Measurements from ENCODE around the gene IL23A.
"Not testable (repeated sequence)": the region's sequence is repeated elsewhere in the genome, so short reads cannot be mapped to it uniquely, and the experiment has no call there.

IL23A gene

GRCh38 chr12:56336361-56337167 is 2.1 kb upstream of the IL23A start:
- Mint-ChIP-seq H3K36me3 (ENCODE audit: low read depth) (peaks cover 26% of the 10 kb centered on the region), H3K4me1 (peaks cover 67% of the 10 kb centered on the region), H3K9me3 (no peaks in the 10 kb centered on the region), H3K27ac (peak overlapping the region; percentile 70), H3K4me3 (no peak overlapping the region), H3K27me3 (peaks cover 2% of the 10 kb centered on the region)
- ATAC-seq (no peak), DNase-seq (no peak)

GRCh38 chr12:56337753-56338251 is 882 bp upstream of the IL23A start:
- DNase-seq: peak; percentile 31
- peaks cover 60% of the 10 kb centered on the region for H3K4me1 Mint-ChIP-seq
- H3K4me3 Mint-ChIP-seq: peak overlapping the region; percentile 90
- H3K27me3 Mint-ChIP-seq: peaks cover 2% of the 10 kb centered on the region
- no peaks in the 10 kb centered on the region for H3K9me3 Mint-ChIP-seq
- H3K36me3 Mint-ChIP-seq (ENCODE audit: low read depth): peaks cover 24% of the 10 kb centered on the region
- peak overlapping the region; percentile 97 for H3K27ac Mint-ChIP-seq
- ATAC-seq: no peak

GRCh38 chr12:56339158-56339422 is 406 bp downstream of the IL23A start:
- H3K27ac Mint-ChIP-seq: peak overlapping the region; percentile 97
- peaks cover 47% of the 10 kb centered on the region for H3K4me1 Mint-ChIP-seq
- peak overlapping the region; percentile 90 for H3K4me3 Mint-ChIP-seq
- no peaks in the 10 kb centered on the region for H3K27me3 Mint-ChIP-seq
- H3K36me3 Mint-ChIP-seq (ENCODE audit: low read depth): peaks cover 23% of the 10 kb centered on the region
- H3K9me3 Mint-ChIP-seq: no peaks in the 10 kb centered on the region
- DNase-seq (no peak), ATAC-seq (no peak)

- DNase-seq: no peak
- H3K4me1 Mint-ChIP-seq: peaks cover 38% of the 10 kb centered on the region
- H3K27ac Mint-ChIP-seq: no peak overlapping the region
- H3K36me3 Mint-ChIP-seq (ENCODE audit: low read depth): peaks cover 25% of the 10 kb centered on the region
- no peak overlapping the region for H3K4me3 Mint-ChIP-seq
- ATAC-seq: no peak
- no peaks in the 10 kb centered on the region for H3K9me3 Mint-ChIP-seq
- H3K27me3 Mint-ChIP-seq: no peaks in the 10 kb centered on the region
These were observed 2.9 kb downstream of the IL23A start for GRCh38 chr12:56341616-56342015.

GRCh38 chr12:56342290-56342689 is 3.6 kb downstream of the IL23A start:
- not testable (repeated sequence) for DNase-seq, ATAC-seq, H3K4me3 Mint-ChIP-seq, H3K9me3 Mint-ChIP-seq, H3K27me3 Mint-ChIP-seq, H3K27ac Mint-ChIP-seq
- Mint-ChIP-seq H3K36me3 (ENCODE audit: low read depth) (peaks cover 30% of the 10 kb centered on the region), H3K4me1 (peaks cover 31% of the 10 kb centered on the region)

GRCh38 chr12:56346675-56347074 is 8.0 kb downstream of the IL23A start:
- Mint-ChIP-seq H3K27me3 (no peaks in the 10 kb centered on the region), H3K27ac (no peak overlapping the region), H3K4me3 (no peak overlapping the region), H3K9me3 (no peaks in the 10 kb centered on the region), H3K4me1 (no peaks in the 10 kb centered on the region), H3K36me3 (ENCODE audit: low read depth) (peaks cover 23% of the 10 kb centered on the region)
- peak; percentile 51 for ATAC-seq
- no peak for DNase-seq

- not testable (repeated sequence) for H3K27me3 Mint-ChIP-seq, H3K9me3 Mint-ChIP-seq, H3K4me1 Mint-ChIP-seq, H3K4me3 Mint-ChIP-seq, ATAC-seq, H3K27ac Mint-ChIP-seq, DNase-seq
- H3K36me3 Mint-ChIP-seq (ENCODE audit: low read depth): peaks cover 23% of the 10 kb centered on the region
These were observed 8.6 kb downstream of the IL23A start for GRCh38 chr12:56347255-56347654.

GRCh38 chr12:56348776-56349175 is 10.1 kb downstream of the IL23A start:
- Mint-ChIP-seq H3K27ac (no peak overlapping the region), H3K27me3 (no peaks in the 10 kb centered on the region), H3K36me3 (ENCODE audit: low read depth) (peaks cover 17% of the 10 kb centered on the region), H3K9me3 (no peaks in the 10 kb centered on the region), H3K4me3 (no peak overlapping the region), H3K4me1 (no peaks in the 10 kb centered on the region)
- ATAC-seq (no peak), DNase-seq (no peak)

GRCh38 chr12:56350662-56351061 is 12.0 kb downstream of the IL23A start:
- H3K4me1 Mint-ChIP-seq: no peaks in the 10 kb centered on the region
- DNase-seq: no peak
- H3K27me3 Mint-ChIP-seq: no peaks in the 10 kb centered on the region
- H3K4me3 Mint-ChIP-seq: no peak overlapping the region
- H3K36me3 Mint-ChIP-seq (ENCODE audit: low read depth): peaks cover 18% of the 10 kb centered on the region
- no peaks in the 10 kb centered on the region for H3K9me3 Mint-ChIP-seq
- no peak for ATAC-seq
- H3K27ac Mint-ChIP-seq: no peak overlapping the region

GRCh38 chr12:56351325-56351724 is 12.6 kb downstream of the IL23A start:
- peaks cover 20% of the 10 kb centered on the region for H3K36me3 Mint-ChIP-seq (ENCODE audit: low read depth)
- DNase-seq: no peak
- H3K4me3 Mint-ChIP-seq: no peak overlapping the region
- H3K9me3 Mint-ChIP-seq: no peaks in the 10 kb centered on the region
- H3K27me3 Mint-ChIP-seq: no peaks in the 10 kb centered on the region
- no peaks in the 10 kb centered on the region for H3K4me1 Mint-ChIP-seq
- ATAC-seq: no peak
- no peak overlapping the region for H3K27ac Mint-ChIP-seq

GRCh38 chr12:56358836-56359532 is 20.3 kb downstream of the IL23A start:
- Mint-ChIP-seq H3K36me3 (ENCODE audit: low read depth) (peaks cover 6% of the 10 kb centered on the region), H3K4me1 (peaks cover 35% of the 10 kb centered on the region), H3K4me3 (peak overlapping the region; percentile 92), H3K9me3 (no peaks in the 10 kb centered on the region), H3K27ac (peak overlapping the region; percentile 90), H3K27me3 (no peaks in the 10 kb centered on the region)
- no peak for DNase-seq
- no peak for ATAC-seq

- H3K4me3 Mint-ChIP-seq: peak within 1 kb of the TSS; percentile 92
- H3K9me3 Mint-ChIP-seq: no peaks in the 10 kb centered on the region
- no peaks in the 10 kb centered on the region for H3K27me3 Mint-ChIP-seq
- H3K36me3 Mint-ChIP-seq (ENCODE audit: low read depth): peaks cover 6% of the 10 kb centered on the region
- H3K27ac Mint-ChIP-seq: peak within 1 kb of the TSS; percentile 90
- peaks cover 35% of the 10 kb centered on the region for H3K4me1 Mint-ChIP-seq
- ATAC-seq (peak; percentile 97), DNase-seq (peak; percentile 99)
These were observed 21.4 kb downstream of the IL23A start, which contains the start of gene STAT2 for GRCh38 chr12:56359851-56360767. STAT2 (minus strand) TSS chr12:56360107; CDS start chr12:56356571, 3,536 bp downstream.

- Mint-ChIP-seq H3K36me3 (ENCODE audit: low read depth) (peaks cover 1% of the 10 kb centered on the region), H3K27ac (peak overlapping the region; percentile 90), H3K9me3 (no peaks in the 10 kb centered on the region), H3K4me3 (peak overlapping the region; percentile 92), H3K27me3 (no peaks in the 10 kb centered on the region), H3K4me1 (peaks cover 35% of the 10 kb centered on the region)
- DNase-seq (no peak), ATAC-seq (no peak)
These were observed 22.9 kb downstream of the IL23A start for GRCh38 chr12:56361487-56362129.

Measured in activated naive CD8-positive, alpha-beta T cell treated with anti-CD3 and anti-CD28 coated beads, Interleukin-2, amount 50 U/mL, for 24 hours (primary cell).